Activated CD8-positive, alpha-beta memory T cell treated with anti-CD3 and anti-CD28 coated beads, Interleukin-2, amount 50 U/mL, for 24 hours (primary cell): ENCODE results near the gene PTCD3.

Experiments
- DNase-seq: peaks from one replicate; pipeline ENCODE4 v3.0.0-alpha.2; 2020; ENCODE audit errors: extremely low read depth

Gene PTCD3

GRCh38 chr2:86082756-86083155 is 23.3 kb upstream of the PTCD3 start:
- DNase-seq = no peak

- DNase-seq = no peak
Observed at GRCh38 chr2:86087936-86088850, 17.8 kb upstream of the PTCD3 start.

- no peak for DNase-seq
Observed at GRCh38 chr2:86094229-86094628, 11.8 kb upstream of the PTCD3 start.

- DNase-seq = no peak
Observed at GRCh38 chr2:86097114-86097896, 8.7 kb upstream of the PTCD3 start.

DNA sequence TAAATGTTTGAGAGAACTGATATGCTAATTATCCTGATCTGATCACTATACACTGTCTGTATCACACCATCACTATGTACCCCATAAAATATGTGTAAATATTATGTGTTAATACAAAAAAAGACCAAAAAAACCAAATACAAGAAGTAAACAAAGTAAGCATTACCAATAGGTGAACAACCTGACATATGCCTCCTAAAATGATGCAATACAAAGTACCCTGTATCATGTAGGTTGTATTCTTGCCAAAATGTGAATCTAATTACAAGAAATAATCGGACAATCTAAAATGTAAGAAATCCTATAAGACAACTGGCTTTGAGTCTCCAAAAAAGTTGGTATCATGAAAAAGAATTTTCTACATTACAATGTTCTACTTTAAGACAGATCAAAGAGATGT is 8.1 kb upstream of the PTCD3 start:
- no peak for DNase-seq

DNA sequence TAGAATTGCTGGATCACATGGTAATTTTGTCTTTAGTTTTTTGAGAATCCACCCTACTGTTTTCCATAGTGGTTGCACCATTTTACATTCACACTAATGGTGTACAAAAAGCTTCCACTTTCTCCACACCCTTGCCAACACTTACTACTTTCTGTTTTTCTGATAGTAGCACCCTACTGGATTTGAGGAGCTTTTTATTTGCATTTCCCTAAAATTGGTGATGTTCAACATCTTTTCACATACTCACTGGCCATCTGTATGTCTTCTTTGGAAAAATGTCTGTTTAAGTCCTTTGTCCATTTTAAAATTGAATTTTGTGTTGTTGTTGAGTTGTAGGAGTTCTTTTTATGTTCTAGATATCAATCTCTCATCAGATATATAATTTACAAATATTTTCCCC is 3.9 kb upstream of the PTCD3 start:
- DNase-seq = no peak

- DNase-seq = peak; percentile 74
Observed at GRCh38 chr2:86105252-86105968, 625 bp upstream of the PTCD3 start, which contains the start of gene POLR1A. TSS of gene POLR1A (minus strand) at chr2:86105886. CDS start at chr2:86105776, 110 bp downstream.

- DNase-seq = no peak
Observed at GRCh38 chr2:86107031-86107430, 996 bp downstream of the PTCD3 start.

- no peak for DNase-seq
Observed at GRCh38 chr2:86118130-86118529, 12.1 kb downstream of the PTCD3 start.

DNA sequence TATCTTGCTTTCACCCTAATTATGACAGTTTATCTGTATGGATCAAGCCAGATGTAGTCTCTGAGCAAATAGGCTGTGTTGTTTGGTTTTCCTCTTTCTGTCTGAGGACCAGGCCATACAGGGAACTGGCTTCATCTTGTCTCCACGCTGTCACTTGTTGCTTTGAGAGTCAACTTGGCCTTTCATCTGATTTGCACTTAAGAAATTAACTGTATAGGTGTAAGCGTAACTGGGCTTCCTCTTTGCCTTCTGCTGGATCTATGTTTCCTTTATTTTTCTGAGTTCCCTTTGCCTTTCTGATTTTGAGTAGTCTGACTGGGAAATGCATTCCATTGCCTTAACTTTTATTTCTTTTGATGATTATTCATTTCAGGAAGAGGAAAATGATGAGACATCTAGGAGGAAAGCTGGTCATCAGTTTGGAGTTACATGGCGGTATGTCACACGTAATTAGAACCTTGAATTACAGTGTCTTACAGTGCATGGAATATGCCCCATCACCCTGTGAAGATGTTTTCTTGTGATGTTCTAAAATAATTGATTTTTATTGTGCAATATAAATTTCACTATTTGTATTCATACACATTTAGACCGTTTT is 17.4 kb downstream of the PTCD3 start:
- DNase-seq = no peak

DNA sequence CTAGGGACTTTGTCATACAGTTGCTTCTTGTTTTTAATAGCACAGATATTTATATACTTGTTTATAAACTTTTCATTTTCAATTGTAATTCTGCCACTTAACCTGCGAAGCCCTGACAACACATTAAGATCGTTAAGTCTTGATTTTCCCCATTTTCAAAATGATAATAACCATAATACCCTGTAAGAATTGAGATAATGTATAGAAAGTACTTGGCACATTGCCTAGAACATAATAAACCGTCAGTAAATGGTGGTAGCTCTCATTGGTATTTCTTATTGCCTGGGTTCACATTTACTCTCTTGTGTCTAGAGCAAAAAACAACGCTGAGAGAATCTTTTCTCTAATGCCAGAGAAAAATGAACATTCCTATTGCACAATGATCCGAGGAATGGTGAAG is 18.6 kb downstream of the PTCD3 start:
- DNase-seq = no peak

- DNase-seq = no peak
Observed at GRCh38 chr2:86134709-86135108, 28.7 kb downstream of the PTCD3 start.

DNA sequence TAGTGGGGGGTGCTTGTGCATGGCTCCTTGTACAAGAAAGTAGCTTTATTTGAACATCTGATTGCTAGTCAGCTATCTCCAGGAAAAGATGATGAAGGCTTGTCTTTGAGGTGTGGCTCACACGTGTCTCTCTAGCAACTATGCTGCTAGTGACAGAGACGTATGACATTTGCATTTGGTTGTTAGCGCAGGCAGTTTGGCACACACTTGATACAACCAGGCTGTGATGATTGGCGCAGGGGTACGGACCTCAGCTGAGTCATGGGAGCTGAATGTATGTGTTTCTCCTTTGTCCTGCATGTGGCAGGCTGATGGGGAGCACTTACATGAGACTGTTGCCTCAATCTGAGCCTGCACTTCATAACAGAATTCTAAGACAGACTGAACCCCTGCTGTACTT is 29.6 kb downstream of the PTCD3 start:
- no peak for DNase-seq

GRCh38 chr2:86136141-86136540 is 30.1 kb downstream of the PTCD3 start:
- no peak for DNase-seq

DNA sequence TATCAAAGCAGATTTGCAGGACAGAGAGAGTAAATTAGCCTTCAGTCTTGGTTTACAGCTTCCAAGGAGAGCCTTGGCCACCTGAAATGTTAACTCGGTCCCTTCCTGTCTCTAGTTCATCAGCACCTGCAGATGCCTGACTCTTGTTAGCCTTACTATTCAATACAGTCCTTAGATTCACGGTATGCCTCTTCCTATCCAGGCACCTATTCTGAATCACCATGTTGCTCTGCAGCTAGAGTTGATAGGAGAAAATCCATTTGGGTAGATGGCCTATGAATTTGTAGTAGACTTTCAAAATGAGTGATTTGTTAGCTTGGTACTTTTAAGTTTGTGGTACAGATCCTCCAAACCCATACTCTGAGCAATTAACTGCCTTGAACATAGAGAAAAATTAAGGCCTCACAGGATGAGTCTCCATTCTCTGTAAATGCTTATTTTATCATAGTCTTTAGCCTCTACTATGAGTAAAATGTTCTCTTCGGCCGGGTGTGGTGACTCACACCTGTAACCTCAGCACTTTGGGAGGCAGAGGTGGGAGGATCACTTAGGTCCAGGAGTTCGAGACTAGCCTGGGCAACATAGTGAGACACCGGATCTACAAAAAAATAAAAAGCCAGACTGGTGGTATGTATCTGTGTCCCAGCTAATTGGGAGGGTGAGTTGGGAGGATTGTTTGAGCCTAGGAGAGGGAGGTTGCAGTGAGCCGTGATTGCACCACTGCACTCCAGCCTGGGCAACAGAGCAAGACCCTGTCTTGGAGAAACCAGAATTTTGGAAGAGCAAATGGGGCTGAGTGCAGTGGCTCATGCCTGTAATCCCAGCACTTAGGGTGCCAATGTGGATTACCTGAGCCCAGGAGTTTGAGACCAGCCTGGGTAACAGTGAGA is 32.9 kb downstream of the PTCD3 start:
- DNase-seq = no peak

GRCh38 chr2:86139981-86140380 is 33.9 kb downstream of the PTCD3 start:
- no peak for DNase-seq

- no peak for DNase-seq
Observed at GRCh38 chr2:86140969-86141392, 34.9 kb downstream of the PTCD3 start.

DNA sequence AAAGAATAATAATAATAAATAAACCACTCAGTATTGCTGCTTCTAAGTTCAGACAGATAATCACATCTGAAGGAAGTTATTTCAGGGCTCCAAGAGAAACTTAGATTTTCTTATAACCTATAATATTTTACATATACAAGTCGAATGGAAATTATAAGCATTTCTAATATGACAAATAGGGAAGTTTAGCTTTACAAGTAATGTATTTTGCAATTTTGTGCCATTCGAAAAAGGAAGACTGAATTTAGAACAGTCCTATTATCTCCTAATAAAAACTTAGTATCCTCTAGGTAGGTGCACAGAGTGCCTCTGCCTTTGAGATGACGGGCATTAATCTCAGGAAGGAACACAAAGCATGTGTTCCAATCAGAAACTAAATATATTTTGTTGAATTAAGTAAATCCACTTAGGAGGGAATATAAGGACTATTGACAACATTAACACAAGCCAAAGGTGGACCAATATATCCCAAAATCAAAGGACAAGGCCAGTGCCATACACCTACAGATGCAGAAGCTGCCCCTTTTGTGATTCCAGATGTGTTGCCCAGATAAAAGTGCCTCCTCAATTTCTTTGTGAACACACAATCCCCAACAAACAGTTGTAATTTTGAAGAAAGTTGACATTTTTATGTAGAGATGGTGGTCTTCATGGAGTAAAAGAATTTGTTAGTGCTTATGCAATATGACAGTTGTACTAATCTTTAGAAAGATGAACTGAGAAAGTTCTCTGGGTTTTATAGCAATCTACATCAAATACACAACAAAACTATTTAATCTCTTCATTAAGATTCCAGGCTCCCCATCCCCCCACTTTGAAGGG is 36.6 kb downstream of the PTCD3 start:
- no peak for DNase-seq

DNA sequence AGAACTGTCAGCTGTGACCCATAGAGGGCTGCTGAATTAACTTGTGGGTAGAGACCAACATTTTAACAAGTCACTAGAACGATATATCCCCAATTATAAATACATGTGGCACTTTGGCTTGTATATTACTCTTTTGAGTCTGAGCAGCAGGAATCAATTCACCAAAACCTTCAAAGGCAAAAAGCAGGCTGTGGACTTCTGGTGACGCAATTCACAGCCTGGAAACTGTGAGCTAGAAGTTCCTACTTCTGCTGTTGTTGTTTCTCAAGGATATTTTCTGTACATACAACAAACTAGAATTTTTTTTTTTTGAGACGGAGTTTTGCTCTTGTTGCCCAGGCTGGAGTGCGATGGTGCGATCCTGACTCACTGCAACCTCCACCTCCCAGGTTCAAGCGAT is 37.3 kb downstream of the PTCD3 start:
- no peak for DNase-seq
